Left ventricle myocardium superior (tissue), 1 donor: ENCODE results near the gene MYRFL. TPM values are rescaled to one million over a fixed set of nuclear protein-coding genes. Genes with fewer than 3 reads are reported as not detected.

Source experiments
- ATAC-seq: fragments of 200-7000 bp; cut with Tn5 transposase; one replicate; pipeline ENCODE4 v1.9.1; 2020; ENCODE audit warnings: mild to moderate bottlenecking, moderate library complexity
- DNase-seq: peaks from one replicate; pipeline ENCODE4 v3.0.0-alpha.2; 2020
- intact Hi-C: fragments of 100-400 bp; cut with micrococcal nuclease; formaldehyde crosslinking; loops from one replicate; pipeline ENCODE4 v1.11.0; 2022
- total RNA-seq: library from RNA; stranded (reverse); fragmentation: NEBNext Ultra II Directional; extraction: Animal tissue kit (Norgen Biotek cat#: 25700); gene quantifications from one replicate; pipeline ENCODE4 v1.2.1, GENCODE V29; 2021
- donor health status: DM: no; HTN: yes; CAD: no; lungs with severe emphysema.

MYRFL gene
- total RNA-seq, 1 donor from 2014 or later: not detected

DNA sequence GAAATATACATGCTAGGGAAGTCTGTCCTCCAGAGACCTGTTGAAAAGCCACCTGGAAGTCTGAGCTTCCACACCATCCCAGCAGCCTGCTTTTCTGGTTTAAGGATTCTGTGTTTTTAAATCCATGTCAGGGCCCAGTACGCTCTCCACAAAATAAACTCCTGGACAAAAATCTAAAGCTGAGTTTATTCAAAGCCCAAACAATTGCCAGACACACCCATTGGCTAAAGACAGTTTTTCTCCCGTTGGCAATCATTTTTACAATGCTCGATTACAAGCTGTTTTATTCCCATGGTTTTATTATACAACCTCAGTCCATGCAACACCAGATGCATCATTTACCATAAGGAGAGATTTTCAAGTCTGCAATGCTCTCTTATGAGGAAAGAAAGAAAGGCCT lies 94.5 kb downstream of the MYRFL start:
- intact Hi-C loops: no loop called here
- ATAC-seq: no peak
- DNase-seq: no peak

DNA sequence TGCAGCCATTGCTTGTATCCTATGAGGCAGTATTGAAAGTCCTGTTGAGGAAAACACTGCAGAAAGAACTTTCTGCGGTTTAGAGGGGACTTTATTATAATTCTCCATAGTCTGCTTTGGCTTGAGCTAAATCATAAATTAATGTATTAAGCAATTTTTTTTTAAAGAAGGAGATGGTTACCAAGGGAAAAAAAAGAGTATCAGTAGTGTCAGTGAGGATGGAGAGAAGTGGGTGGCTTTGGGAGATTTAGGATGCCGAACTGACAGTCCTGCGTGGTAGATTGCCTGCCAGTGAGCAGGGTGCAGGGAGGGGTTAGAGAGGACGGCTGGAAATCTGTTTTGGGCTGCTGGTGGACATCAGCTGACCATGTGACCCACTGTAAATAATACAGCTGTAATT lies 96.8 kb downstream of the MYRFL start:
- DNase-seq (no peak), ATAC-seq (no peak)
- intact Hi-C loops: no loop called here

DNA sequence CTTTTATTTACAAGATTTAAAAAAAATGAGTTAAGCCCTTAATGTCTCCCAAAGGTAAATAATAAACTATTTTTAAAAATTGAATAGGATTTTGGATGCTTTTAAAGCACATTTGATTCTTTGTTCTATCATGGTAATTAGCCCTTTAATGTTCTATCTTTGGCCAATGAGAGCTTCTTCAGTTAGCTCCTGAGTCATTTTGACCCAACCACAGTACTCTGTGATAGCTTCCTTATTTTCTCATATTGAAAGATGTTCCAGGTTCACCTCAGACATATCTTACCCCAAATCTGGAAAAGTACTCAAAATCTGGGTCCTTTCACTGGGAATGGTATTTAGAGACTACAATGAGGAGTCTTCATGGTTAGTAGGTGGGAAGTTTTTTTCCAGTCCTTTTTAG lies 98.0 kb downstream of the MYRFL start:
- ATAC-seq: no peak
- intact Hi-C loops: no loop called here
- DNase-seq: no peak

DNA sequence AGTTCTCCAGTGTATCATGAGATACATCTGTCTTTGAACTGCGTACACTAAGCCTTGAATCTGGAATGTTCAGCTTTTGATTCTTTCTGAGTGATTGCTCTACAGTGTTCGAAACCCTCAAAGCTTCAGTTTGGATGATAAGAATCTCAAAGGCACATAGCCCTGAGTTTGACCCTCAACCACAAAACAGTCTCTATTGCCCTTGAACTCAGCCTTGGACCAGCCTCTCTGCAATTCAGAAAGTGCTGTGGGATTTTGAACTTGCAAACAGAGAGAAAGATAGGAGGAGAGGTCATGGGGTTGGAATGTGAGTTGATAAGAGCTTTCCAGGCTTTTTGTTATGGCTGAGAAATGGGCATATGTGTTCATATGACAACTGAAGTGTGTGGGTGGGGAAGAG lies 100.3 kb downstream of the MYRFL start:
- intact Hi-C loops: no loop called here
- ATAC-seq (no peak), DNase-seq (no peak)

DNA sequence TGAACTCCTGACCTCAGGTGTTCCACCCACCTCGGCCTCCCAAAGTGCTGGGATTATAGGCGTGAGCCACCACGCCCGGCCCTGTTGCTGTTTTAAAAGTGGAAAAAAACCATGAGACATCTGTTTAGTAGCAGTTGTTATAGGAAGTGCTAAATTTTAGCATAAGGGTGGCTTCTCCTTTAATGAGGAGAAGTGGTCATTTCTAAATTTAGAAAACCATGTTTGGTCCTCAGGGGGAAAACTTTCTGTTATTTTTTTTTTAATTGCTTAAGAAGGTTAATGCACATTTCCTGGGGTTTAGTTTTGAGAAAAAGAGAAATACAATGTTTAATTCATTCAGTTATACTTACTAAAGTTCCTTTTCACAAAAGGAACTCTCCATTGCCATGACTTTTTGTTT lies 102.1 kb downstream of the MYRFL start:
- DNase-seq (no peak), ATAC-seq (no peak)
- intact Hi-C loops: no loop called here

DNA sequence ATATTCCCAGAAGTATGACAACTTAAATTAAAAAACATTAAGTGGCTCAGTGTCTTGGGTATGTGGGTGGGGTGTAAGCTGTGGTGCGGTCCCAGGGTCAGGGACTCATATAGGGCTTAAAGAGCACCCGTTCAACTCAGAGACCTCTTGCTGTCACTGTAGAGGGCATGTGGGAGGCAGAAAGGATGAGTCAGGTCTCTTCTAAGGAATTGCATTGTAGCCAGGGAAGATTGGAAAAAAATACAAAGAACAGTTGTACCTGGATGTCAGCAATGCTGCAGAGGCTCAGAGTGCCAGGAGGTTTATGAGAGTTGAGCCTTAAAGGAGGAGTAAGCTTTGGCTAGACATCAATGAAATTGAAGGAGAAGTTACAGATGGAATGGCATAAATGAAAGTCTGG lies 104.1 kb downstream of the MYRFL start:
- intact Hi-C loops: no loop called here
- DNase-seq (no peak), ATAC-seq (no peak)

DNA sequence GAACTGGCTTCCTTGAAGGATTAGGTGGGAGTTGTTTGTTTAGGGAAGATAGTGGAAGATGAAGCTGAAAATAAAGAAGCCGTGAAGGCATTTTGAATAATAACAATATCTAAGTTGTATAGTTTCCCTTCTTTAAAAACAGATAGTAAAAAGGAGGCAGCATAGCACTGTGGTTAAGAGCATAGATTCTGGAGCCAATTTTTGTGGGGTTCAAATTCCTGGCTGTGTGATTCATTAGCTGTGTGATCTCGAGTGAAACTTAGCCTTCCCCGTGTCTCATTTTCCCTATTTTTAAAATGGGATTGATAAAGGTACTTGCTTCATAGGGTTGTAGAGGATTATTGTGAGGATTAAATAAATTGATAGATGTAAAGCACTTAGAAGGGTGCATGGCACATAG lies 104.5 kb downstream of the MYRFL start:
- intact Hi-C loops: no loop called here

DNA sequence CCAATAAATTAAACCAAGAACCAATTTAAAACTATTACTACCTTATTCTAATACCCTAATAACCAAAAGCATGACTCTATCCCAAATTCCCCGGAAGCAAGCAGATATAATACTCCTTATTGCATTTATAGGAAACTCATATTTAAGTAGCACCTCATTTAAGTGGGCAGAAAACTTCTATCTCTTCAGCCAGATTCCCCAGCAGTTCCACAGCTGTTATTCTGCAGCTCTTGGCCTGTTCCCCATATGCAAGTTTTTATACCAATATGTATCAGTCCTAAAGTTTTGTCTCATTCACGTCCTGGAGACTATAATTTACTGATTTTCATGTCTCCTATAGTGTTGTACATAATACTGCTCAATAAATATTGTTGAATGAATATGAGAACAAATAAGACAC lies 106.5 kb downstream of the MYRFL start:
- ATAC-seq: no peak
- intact Hi-C loops: no loop called here

More for the DNA sequence above, 104.5 kb downstream of the MYRFL start:
- ATAC-seq (no peak), DNase-seq (no peak)

DNA sequence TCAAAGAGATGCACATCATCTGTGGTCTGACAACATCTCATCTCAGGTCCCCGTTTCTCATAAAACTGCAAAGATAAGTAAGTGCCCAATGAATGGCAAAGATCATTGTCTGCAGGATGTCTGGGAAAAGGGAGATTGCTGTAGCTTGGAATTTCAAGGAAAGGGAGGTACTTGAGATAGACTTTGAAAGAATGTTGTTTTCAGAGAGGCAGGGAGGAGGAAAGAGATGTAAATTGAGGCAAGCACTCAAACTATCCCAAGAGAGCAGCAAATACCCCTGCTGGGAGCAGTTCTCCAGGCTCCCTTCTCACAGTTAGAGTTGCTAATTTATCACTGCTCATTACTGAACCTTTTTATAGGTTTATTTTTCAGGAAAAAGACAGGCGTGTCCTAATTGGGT lies 107.1 kb downstream of the MYRFL start:
- DNase-seq: no peak
- ATAC-seq: no peak
- intact Hi-C loops: no loop called here

More for the DNA sequence above, 106.5 kb downstream of the MYRFL start:
- DNase-seq: no peak

DNA sequence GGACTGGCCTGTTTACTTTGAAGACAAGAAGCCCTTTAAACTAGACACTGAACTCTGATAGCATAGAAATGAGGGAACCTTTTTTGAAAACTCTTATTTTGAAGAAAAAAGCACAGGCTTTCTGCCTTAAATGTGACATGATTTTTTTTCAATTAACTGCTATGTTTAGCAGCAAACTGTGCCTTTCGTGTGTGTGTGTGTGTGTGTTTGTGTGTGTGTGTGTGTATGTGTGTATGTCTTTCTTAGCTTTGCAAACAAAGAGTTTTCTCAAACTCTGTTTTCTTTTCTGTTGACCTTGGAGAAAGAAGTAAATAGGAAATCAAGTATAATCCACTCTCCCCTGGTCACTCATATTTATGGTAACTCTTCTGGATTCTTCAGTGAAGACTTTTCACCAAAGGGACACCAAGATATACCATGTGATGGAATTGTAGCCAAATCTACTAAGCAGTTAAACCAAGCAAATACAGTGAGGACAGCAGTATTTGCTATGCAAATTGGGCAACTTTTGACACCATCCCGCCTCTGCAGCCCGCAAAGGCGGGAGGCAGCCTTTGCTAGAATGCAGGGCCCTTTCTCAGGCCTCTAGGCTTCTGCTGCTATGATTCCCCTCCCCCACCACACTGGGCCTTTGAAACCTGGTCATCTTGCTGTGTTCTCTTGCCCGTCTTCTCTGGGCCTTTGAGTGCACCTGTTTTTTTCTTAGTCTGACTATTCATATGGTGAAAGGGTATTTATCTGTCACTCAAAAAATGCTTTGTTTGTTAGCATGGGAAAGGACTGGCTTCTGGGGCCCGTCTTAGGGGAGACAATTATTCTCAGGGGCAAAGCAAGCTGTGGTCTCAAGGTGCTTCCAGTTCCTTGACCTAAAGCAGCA lies 107.9 kb downstream of the MYRFL start:
- DNase-seq: no peak
- no peak for ATAC-seq
- intact Hi-C loops: no loop called here

DNA sequence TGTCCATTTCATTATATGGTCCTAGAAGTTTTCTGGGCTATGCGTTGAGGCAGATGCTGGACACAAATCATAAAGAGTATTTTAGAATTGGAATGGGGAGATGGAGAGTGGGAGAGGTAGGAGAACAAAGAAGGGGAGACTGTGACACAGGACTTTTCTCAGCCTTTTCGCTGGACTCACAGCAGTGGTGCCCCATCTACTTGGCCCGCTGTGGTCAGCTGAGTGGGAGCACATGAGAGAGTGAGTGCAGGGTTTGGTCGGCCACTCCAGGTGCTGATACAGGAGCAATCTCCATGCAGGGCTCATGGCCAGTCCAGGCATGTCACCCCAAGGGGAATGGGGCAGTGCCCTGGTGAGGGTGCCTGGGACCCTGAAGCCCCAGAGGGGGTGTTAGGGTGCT lies 109.0 kb downstream of the MYRFL start:
- no peak for ATAC-seq
- intact Hi-C loops: no loop called here
- no peak for DNase-seq

DNA sequence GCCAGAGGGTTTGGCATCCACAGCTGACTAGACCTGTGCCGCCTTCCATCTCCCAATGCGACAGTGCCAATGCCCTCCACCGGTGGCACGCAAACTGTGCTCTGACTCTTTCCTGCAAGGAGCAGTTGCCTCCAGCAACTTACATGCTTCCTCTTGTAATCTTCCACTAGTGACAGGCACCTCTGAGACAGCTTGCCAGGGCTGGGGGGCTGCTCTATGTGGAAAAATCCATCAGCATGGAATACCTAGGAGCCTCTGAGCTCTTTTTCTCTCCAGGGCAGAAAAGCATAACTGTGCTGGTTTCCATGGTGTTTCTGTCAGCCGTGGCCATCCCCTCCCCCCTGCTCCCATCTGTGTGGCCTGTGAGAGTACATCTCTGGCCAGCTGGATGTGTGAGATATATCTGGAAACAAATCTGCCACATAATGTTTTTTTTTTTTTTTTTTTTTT lies 110.6 kb downstream of the MYRFL start:
- DNase-seq: no peak
- intact Hi-C loops: no loop called here

DNA sequence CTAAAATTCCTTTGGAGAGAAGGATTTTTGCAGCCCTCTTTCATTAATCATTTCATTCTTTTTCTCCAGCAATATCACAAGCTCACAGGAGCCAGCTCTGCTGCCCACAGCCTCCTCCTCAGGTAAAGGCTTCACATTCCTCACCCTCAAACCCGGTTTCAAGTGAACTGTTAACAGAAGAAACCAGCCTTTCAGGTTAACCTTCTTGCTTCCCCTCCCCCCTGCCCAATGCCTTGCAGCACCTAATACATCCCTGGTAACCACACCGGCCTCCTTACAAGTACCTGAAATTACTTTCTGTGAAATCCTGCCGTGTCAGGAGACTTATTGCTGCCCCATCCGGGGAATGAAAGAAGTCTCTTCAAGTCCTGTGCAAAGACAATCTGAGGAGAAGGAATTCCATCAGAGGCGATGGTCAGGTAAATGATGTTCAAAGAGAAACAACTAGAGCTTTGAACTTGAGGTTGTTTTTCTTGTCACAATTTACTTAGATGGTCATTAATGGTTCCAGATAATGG lies 111.2 kb downstream of the MYRFL start:
- intact Hi-C loops: no loop called here
- DNase-seq: no peak
- ATAC-seq: no peak

More for the DNA sequence above, 110.6 kb downstream of the MYRFL start:
- ATAC-seq: no peak

DNA sequence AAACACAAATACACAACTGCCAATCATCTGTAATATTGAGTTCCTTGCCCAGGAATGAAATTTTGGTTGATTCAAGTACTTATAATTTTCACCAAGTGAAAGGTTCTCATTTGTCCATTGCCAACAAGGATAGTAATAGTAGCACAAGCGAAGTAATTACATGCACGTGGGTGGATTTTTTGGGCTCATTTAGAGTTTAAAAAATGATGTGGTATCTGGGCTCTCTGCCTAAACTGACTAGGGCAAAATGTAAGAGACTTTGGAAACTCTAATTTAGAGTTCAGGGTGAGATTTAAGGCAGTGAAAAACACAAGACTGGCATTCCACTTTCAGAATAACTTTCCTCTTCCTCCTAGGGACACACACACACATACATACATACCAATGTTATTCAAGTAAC lies 111.7 kb downstream of the MYRFL start:
- DNase-seq (no peak), ATAC-seq (no peak)
- intact Hi-C loops: no loop called here

DNA sequence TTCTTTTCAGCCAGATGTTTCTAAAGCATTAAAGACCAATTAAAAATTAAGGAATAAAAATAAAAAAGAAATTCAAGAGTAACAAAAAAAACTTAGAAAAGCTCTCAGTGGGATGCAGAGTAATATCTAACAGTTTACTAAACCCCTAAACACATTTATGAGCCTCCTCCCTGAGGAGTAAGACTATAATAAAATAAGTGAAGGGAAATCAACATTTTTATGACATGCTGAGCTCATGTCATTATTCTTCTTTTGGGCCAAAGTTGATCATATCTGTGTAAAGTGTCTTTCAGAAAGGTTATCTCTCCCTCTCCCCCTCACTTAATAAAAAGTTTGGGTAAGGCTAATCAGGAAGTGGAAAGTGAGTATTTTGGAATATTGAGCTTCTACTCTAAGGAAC lies 122.1 kb downstream of the MYRFL start:
- no peak for ATAC-seq
- no peak for DNase-seq
- intact Hi-C loops: no loop called here

DNA sequence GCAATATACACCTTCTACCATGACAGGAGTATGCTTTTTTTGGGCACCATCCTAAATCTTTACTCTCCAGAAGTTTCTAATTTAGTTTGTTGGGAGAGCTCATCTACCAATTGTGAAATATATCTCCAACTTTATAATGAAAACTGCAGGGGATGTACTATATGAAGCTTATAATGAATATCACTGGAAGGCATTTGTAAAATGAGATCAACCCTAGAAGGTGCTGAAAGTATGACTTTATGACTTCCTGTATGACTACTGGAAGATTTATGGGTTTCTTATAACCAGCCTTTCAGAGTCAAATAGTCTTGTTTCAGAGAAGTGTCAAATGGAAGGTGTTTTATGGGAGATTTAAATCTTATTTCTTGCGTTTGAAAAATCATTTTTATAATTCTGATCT lies 122.9 kb downstream of the MYRFL start:
- intact Hi-C loops: no loop called here
- DNase-seq (no peak), ATAC-seq (no peak)

DNA sequence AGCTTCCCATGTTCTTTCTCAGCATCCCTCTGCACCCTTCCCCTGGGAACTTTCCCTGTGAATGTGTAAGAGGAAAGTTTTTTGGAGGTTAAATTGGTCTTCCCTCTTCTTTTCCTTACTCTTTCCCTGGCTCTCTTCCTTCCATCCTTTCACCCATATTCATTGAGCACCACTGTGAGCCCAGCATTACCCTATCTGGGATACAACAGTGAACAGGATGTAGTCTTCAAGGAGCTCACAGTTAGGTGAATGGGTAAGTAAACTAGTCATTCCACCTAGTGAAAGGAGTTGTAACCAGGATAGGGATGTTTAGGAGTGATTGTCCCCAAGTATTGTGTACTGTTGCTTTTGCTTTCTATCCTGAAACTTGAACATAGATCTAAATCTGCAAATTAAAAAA lies 123.8 kb downstream of the MYRFL start:
- ATAC-seq (no peak), DNase-seq (no peak)
- intact Hi-C loops: no loop called here

DNA sequence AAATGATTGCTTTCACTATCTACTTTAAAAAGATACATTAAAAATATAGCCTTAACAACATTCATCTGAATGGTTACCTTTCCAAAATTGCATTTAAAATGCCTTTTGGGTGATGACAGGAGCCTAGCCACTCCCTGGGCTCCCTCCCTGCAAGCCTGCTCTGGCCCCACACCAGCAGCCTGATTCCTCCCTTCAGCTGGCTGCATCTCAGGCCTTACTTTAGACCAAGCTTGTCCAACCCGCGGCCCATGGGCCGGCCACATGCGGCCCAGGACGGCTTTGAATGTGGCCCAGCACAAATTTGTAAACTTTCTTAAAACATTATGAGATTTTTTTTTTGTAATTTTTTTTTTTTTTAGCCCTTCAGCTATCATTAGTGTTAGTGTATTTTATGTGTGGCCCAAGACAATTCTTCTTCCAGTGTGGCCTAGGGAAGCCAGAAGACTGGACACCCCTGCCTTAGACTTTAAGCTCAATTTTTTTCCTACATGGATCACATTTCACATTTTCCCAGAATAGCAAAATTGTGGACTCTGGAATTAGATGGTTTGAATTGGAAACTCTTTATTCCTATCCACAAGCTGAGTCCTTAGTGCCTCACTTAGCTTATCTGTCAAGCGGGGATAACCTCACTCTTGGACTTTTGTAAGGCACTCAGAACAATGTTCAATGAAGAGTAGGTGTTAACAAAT lies 124.4 kb downstream of the MYRFL start:
- DNase-seq: peak; percentile 38
- intact Hi-C loops: no loop called here

DNA sequence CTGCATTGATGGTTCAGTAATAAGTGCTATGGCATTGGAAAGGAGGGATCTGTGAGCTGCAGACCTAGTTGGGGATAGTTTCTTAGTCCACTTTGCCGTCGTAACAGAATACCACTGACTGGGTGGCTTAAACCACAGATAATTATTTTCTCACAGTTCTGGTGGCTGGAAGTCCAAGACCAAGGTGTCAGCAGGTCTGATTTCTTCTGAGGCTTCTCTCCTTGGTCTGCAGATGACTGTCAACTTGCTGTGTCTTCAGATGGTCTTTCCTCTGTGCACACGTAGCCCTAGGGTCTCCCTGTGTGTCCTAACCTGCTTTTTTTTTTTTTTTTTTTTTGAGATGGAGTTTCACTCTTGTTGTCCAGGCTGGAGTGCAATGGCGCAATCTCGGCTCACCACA lies 126.1 kb downstream of the MYRFL start:
- ATAC-seq: no peak

More for the DNA sequence above, 124.4 kb downstream of the MYRFL start:
- no peak for ATAC-seq

DNA sequence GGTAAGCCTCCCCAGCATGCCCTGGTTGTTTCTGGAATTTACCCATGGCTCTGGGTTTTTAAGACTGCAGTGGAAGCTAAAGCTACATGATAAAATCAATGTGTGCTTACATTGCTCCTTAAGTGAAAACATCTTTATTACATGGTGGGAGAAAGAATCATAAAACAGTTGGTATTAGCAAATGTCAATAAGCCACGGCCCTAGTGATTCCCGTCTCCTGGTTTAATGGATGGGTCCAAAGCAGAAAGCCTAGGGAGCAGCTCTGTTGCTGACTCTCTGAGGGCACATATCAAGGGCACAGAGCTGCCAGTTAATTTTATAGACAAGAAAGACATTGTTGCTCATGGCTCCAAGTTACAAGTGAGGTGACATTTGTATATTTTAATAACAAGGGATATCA lies 127.9 kb downstream of the MYRFL start:
- intact Hi-C loops: no loop called here
- no peak for ATAC-seq
- DNase-seq: no peak

More for the DNA sequence above, 126.1 kb downstream of the MYRFL start:
- intact Hi-C loops: no loop called here
- no peak for DNase-seq
